ENCODE data around the gene MYH16.

GRCh38 chr7:99289185-99289584 lies 16.5 kb downstream of the MYH16 start:
- no peak for TF ChIP-seq CTCF (conservative IDR thresholded peaks at IDR 0.05 in 1 of 2, IDR thresholded peaks at IDR 0.05 in 1 of 2; ENCODE audit: low read depth in 1 of 2, low read length in 2 of 2)
- TF ChIP-seq EZH2 (IDR thresholded peaks at IDR 0.05; ENCODE audit: low read length, missing control alignments): no peak

Measured in fibroblast of lung (primary cell).